Activated CD8-positive, alpha-beta memory T cell treated with anti-CD3 and anti-CD28 coated beads, Interleukin-2, amount 50 U/mL, for 24 hours (primary cell): ENCODE measurements around the gene FANCC.

ENCODE experiments used
- DNase-seq: peaks from one replicate; pipeline ENCODE4 v3.0.0-alpha.2; 2020; ENCODE audit errors: extremely low read depth

The FANCC gene

DNA sequence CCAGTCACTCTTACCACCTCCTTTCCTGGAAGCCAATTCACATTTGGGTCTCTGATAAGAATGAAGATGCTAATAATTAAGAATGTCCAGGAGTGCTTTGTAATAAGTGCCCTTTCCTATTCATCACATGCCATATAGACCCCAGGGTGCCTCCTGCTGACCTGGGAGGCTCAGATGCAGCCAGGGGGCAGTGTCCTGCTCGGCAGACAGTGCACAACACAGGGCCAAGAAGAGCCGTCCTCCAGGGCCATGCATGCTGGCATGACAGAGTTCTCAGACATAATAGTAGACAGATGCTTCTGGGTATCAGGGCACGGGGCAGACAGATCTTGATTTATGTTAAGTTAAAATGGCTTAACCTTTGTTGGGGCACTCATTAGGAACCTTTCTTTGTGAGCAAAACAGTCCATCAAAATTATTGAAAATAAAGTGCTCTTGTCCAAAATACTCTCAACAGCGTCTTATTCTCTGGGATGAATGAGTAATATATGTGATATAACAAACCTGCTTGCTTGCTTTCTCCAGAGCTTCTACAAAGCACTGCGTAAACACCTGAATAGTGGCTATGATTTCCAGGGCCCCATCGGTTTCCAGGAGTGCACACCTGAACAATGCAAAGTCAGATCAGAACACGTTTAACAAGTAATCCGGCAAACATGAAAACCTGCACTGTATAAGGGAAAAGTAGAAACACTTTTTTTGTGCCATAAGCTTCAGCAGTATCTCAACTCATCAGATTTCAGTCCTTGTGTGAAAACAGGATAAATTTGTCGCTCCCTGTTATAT, 192.7 kb downstream of the FANCC start:
- DNase-seq: no peak

GRCh38 chr9:95120781-95121370, 196.6 kb downstream of the FANCC start:
- DNase-seq: no peak

DNA sequence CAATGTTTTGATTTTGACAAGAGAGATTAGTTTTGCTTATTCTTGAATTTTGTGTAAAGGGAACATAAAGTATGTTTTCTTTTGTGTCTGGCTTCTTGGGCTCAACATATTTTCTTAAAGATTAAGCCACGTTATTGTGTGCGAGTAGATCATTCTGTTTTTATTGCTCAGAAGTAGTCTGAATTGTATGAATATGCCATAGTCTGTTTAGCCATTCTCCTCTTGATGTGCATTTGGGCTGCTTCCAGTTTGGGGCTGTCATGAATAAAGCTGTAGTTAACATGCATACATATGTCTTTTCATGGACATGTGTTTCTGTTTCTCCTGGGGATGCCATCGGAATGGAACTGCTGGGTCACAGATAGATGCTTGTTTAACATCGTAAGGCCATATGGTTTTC, 198.9 kb downstream of the FANCC start:
- DNase-seq: no peak

GRCh38 chr9:95116808-95117204, 200.7 kb downstream of the FANCC start:
- no peak for DNase-seq

- DNase-seq: no peak
Measured at GRCh38 chr9:95116002-95116807, 201.3 kb downstream of the FANCC start.

GRCh38 chr9:95115104-95115503, 202.4 kb downstream of the FANCC start:
- no peak for DNase-seq

GRCh38 chr9:95112436-95113280, 204.9 kb downstream of the FANCC start:
- no peak for DNase-seq

GRCh38 chr9:95111716-95112115, 205.8 kb downstream of the FANCC start:
- no peak for DNase-seq

- DNase-seq: no peak
Measured at GRCh38 chr9:95110921-95111525, 206.5 kb downstream of the FANCC start.

GRCh38 chr9:95109456-95109855, 208.1 kb downstream of the FANCC start:
- DNase-seq: no peak

- DNase-seq: no peak
Measured at GRCh38 chr9:95108777-95109176, 208.7 kb downstream of the FANCC start.

- no peak for DNase-seq
Measured at GRCh38 chr9:95107976-95108375, 209.5 kb downstream of the FANCC start.

DNA sequence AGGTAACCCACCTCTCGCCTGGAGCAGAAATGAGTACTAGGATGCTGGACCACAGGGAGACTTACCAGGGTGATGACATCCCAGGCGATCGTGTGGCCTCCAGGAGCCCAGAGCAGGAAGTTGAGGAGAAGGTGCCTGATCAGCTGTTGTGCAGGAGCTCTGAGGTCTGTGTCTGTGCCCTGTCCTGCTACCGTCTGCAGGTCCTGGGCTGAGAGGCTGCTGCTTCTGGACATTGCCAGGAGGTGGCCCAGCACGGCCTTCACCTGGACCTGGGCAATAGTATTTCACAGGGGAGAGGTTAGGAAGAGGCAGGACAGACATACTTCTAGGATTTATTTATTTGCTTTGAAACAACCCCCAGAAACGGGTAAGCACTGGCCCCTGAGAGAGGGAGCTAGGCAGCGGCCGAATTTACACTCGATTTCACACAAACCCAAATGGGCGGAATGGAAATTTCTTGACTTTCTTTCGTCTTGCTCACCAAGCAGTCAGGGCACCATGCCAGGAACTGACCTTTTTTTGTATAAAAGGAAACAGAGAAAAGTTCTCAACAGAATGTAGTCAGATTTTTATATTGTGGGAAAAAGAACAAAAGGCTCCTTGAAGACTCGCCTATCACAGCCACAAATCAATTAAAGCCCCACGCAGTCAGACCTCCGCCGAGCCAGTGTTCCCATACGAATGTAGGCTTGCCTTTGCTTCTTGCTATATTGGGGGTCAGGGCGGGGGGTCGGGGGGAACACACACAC, 210.3 kb downstream of the FANCC start:
- no peak for DNase-seq

DNA sequence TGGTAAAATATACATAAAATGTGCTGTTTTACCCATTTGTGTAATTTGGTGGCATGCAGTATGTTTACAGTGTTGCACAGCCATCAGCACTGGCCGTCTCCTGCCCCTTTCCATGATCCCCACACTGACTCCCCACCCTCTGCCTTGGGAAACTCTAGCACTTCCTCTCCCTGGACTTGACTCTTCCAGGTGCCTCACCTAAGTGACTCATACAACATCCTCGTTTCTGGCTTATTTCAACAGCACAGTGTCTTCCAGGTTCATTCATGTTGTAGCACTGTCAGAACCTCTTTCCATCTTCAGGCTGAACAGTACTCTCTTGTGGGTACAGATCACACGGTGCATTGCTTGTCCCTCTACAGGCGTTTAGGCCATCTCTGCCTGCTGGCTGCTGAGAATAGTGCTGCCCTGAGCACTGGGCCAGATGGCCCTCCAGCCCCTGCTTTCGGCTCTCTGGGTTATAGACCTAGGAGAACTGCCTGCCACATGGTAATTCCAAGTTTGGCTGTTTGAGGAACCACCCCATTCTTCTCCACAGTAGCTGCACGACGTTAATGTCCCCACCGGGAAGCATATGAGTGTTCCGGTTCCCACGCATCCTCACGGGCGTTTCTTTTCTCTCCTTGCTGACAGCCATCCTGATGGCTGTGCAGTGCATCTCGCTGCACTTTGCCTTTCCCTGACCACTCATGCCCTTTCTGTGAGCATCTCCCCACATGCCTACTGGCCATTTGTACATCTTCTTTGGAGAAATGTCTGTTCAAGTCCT, 211.8 kb downstream of the FANCC start:
- no peak for DNase-seq

DNA sequence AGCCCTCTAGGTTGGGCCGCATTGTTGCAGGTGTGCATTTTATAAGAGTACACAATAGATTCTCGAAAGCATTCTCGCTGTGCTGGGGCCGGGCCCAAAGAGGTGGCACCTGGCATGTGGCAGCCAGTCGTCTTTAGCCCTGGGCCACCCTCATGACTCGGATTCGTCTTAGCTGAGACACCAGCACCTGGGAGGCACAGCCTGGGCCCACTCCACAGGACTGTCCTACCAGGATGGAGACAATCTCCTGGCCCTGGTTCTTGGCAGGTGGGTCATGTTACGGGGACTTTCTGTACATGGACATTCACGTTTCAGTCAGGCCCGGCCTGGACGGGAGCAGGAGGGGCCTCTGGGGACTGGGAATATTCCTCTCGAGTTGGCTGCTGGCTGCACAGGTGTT, 212.5 kb downstream of the FANCC start:
- DNase-seq: no peak

GRCh38 chr9:95104581-95104960, 212.9 kb downstream of the FANCC start:
- no peak for DNase-seq

DNA sequence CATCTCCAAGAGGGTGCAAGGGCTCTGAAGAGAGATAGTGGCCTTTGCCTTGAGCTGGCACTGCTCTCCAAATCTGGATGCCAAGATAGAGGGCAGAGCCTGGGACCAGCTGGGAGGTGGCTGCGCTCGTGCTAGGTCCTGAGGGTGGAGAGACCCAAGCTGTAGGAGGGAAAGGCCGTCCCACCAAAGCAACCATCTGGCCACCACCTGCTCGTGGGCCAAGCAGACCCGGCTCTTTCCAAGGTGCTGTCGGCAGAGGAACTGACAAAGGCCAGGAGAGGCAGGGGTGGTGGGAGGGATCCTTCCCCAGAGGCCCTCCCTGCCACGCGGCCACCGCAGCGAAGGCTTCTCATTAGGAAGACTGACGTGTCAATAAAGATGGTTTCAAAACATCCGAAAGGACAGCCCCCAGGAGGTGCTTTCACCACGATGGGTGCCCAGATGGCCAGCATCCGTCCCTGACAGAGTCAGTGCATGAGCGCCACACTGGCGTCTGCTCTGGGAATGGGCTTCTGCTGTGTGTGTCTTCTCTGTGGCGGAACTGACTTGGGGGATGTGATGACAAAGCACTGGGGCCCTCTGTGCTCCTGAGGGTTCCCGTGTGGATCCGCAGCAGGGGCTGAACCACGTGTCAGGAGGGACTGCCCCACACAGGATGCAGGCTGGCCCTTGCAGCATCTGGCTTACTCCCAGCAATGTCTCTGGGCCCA, 213.5 kb downstream of the FANCC start:
- DNase-seq: no peak

GRCh38 chr9:95103281-95103771, 214.2 kb downstream of the FANCC start:
- DNase-seq: no peak

- DNase-seq: no peak
Measured at GRCh38 chr9:95102572-95102971, 214.9 kb downstream of the FANCC start.
